ENCODE results near the gene MORN1.

Gene MORN1

GRCh38 chr1:2290595-2291510 is 100.5 kb downstream of the MORN1 start:
- DNase-seq (ENCODE audit: low read depth) = peak; percentile 97

GRCh38 chr1:2290171-2290578 is 101.2 kb downstream of the MORN1 start:
- no peak for DNase-seq (ENCODE audit: low read depth)

GRCh38 chr1:2289607-2290006 is 101.7 kb downstream of the MORN1 start:
- no peak for DNase-seq (ENCODE audit: low read depth)

- no peak for DNase-seq (ENCODE audit: low read depth)
These were observed 102.4 kb downstream of the MORN1 start for GRCh38 chr1:2288816-2289536.

GRCh38 chr1:2288311-2288710 is 103.0 kb downstream of the MORN1 start:
- DNase-seq (ENCODE audit: low read depth) = no peak

DNA sequence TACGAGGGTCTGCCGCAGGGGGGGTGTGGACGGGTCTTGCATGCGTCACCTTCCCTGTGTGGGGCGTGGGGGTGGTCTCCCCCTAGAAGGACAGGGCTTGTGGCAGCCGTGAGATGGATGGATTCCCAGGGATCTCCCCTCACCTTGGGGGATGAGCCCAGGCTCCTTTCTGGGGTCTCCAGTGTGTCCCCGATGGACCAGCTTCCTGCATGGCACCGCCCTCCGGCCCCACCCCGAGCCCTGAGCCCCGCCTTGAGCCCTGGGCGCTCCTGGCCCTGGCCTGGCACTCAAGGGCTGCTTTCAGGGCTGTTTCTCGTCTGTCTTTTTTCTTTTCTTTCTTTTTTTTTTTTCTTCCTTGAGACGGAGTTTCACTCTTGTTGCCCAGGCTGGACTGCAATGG is 103.7 kb downstream of the MORN1 start:
- no peak for DNase-seq (ENCODE audit: low read depth)

- no peak for DNase-seq (ENCODE audit: low read depth)
These were observed 104.4 kb downstream of the MORN1 start for GRCh38 chr1:2286923-2287322.

DNA sequence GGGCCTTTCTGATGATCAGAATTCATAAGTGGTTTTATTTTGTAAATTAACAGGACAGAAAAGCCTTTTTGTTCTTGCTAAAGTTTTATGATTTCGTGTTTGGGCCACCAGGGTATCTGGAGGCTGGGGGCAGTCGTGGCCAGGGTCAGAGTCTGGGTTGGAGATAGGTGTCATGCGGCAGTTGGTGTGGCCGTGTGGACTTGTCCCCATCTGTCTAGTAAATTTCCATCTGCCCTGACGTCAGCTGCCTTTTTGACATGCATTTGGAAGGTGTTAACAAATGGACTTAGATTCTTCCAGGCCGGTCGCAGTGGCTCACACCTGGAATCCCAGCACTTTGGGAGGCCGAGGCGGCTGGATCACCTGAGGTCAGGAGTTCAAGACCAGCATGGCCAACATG is 106.4 kb downstream of the MORN1 start:
- DNase-seq (ENCODE audit: low read depth) = no peak

DNA sequence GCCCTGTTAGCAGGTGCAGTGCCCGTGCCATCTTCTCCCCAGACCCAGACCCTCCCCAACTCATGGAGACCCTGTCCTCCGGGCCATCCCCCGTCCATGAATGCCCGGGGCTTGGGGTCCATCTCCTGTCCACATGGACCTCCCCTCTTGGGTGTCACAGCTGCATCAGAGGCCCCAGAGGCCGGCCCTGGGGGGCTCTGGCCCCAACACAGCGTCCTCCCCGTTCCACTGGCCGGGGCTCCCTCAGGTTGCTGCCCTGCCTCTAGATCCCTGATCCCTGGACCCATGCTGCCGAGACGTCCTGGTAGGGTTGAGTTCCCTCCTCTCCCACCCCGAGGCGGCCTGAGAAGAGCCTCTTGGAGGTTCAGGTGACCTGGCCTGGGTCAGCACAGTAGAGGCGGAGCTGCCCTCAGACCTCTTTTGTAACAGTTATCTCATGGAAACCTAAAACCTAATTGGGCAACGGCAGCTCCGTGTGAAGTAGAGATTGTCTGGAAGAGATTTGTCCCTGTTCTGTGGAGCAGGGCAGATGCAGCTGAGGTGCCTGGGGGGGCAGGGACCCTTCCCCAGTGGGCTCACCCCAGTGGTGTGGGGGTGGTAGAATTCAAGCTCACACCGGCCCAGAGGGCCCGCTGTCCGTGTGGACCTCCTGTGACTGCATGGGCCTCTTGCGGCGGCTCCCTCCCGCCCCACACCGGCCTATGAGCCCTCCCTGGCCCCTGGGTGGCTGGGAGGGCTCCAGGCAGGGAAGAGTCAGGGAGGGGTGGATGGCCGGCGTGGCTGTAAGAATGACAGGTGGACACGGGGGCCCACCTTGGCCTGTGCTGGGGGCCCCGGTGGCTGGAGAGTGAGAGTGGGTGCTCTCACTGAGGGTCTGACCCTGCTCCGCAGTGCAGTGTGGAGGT is 107.1 kb downstream of the MORN1 start:
- no peak for DNase-seq (ENCODE audit: low read depth)

- no peak for DNase-seq (ENCODE audit: low read depth)
These were observed 107.9 kb downstream of the MORN1 start for GRCh38 chr1:2283371-2283990.

DNA sequence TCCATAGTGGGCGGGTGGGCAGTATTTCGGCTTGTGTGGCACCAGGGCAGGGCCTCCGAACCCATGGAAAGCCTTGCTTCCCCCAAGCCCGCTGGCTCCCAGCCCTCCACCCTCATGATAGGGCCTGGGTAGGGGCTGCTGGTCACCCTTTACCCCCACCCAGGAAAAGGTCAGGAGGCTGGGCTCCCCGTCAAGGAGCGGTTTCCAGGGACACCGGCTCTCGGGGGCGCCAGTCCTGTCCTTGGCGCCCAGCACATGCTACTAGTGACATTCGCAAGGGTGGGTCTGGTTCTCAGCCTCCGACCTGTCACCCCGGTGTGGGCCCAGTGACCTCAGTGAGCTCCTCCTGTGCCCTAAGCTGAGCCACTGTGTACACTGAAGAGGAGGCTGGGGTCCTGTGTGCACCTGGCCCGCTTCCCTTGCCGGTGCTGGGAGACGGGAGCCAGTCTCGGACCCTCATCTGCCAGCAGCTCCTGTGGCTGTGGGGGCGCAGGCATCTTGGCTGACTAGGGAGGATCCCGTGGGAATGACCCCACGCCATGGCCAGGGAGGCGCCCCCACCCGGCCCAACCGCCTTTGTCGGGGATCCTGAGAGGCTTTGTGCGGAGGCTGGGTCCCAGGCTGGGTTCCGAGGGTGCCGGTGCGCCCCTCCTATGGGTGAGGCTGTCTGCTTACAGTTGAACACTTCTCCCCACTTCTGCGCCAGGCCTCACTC is 108.6 kb downstream of the MORN1 start:
- DNase-seq (ENCODE audit: low read depth) = no peak

DNA sequence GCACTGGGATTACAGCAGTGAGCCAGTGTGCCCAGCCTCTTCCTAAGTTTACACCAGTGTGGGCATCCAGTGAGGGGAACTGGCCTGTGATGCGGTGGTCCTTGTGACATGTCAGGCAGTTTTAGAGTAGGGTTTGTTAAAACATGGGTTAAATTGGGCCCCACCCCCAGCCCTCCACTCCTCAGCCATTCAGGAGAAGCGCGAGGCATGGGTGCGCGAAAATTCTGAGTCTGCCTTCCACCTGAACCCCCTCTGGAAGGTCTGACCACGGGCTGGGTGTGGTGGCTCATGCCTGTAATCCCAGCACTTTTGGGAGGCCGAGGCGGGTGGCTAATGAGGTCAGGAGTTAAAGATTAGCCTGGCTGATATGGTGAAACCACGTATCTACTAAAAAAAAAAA is 111.5 kb downstream of the MORN1 start:
- DNase-seq (ENCODE audit: low read depth) = no peak

- peak; percentile 68 for DNase-seq (ENCODE audit: low read depth)
These were observed 112.1 kb downstream of the MORN1 start for GRCh38 chr1:2279210-2279639.

DNA sequence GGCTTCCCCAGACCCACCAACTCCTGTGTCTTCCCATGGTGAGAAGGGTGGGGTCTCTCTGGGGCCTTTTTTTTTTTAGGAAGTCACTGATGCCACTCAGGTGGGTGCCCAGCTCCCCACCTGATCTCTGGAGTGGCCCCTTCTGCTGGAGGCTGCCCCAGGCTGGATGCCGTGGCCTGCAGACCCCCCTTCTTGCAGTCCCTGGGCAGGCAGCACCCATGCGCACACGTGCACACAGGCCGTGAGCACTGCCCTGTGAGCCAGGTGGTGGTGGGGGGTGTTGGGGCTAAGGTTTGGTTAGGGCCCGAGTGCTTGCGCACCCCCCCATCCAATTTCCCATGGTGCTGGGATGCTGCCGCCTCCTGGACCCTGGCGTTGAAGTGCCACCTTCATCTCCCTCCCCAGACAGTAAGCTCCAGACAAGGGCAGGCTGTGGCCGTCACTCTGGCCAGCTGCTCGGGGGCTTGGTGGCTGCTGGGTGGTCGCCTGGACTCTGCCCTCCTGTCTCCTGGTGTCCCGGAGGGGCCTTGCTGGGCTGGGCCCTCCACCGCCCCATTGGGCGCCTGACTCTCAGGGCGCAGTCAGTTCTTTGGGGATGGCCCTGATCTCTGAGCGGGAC is 112.7 kb downstream of the MORN1 start:
- no peak for DNase-seq (ENCODE audit: low read depth)

DNA sequence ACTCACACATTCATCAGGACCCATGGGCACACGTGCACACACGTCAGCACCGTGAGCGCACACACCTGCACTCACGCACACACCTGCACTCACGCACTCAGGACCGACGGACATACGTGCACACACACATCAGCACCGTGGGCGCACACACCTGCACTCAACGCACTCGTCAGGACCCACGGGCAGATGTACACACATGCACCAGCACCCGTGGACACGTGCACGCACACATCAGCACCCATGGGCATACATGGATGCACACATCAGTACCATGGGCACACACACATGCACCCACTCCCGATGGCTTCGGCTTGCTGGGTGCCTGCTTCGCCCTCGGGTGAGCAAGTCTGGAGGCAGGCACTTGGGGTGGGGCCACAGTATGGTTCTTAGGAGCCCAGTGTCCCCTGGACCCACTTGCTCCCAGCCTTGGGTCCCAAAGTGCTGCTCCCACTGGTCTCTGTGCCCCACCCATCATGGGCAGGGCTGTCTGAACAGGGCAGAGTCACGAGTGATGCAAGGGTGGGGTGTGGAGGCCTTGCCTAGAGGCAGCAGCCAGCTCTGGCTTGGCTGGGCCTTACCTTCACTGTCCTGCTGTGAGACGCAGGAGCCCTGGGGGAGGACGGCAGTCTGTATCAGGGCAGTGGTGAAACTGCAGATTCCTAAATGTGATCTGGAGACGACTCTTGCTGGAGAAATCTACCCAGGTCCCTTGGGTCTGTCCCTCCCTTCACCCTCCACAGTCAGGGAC is 113.4 kb downstream of the MORN1 start:
- no peak for DNase-seq (ENCODE audit: low read depth)

GRCh38 chr1:2276803-2277580 is 114.4 kb downstream of the MORN1 start:
- no peak for DNase-seq (ENCODE audit: low read depth)

GRCh38 chr1:2275796-2276536 is 115.4 kb downstream of the MORN1 start:
- DNase-seq (ENCODE audit: low read depth) = no peak

GRCh38 chr1:2274929-2275475 is 116.4 kb downstream of the MORN1 start:
- no peak for DNase-seq (ENCODE audit: low read depth)

All from CMK (cell line).